ENCODE results near the gene AGRP. TPM values are rescaled to one million over a fixed set of nuclear protein-coding genes. Genes with fewer than 3 reads are reported as not detected.
"Not testable (repeated sequence)": the region's sequence is repeated elsewhere in the genome, so short reads cannot be mapped to it uniquely, and the experiment has no call there.

Gene AGRP
- not detected for polyA plus RNA-seq (2012; ENCODE audit: insufficient read depth, insufficient read length)

DNA sequence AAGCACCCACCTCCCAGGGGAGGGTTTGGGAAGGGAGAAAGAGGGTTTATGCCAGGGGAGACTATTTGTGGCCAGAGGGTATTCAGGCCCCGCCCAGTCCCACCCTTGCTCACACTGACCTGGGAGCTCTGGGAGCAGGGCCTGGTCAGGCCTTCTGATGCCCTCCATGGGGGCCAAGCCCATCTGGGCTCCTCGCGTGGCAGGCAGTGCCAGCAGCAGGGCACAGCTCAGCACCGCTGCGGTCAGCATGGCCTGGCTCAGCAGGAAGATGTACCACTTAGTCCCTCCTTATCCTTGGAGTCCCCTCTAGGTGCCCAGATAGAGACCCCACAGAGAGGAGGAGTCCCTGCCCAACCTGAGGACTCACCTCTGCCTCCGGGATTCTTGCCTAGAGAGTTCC, at the start of gene AGRP:
TSS of gene AGRP (minus strand) at position 398 of the 400 bp plus-strand sequence. CDS start at position 249, 149 bp downstream.
- peak within 1 kb of the TSS; percentile 75 for H3K4me3 ChIP-seq (ENCODE audit: low read length)
- no peak for DNase-seq (ENCODE audit: low read depth, low spot score)

GRCh38 chr16:67531247-67531646, 47.9 kb upstream of the AGRP start:
- H3K4me3 ChIP-seq (ENCODE audit: low read length) = no peak overlapping the region
- no peak for DNase-seq (ENCODE audit: low read depth, low spot score)

- DNase-seq (ENCODE audit: low read depth, low spot score) = no peak
- no peak overlapping the region for H3K4me3 ChIP-seq (ENCODE audit: low read length)
These were observed 46.9 kb upstream of the AGRP start for GRCh38 chr16:67530013-67530939.

- peak overlapping the region; percentile 57 for H3K4me3 ChIP-seq (ENCODE audit: low read length)
- DNase-seq (ENCODE audit: low read depth, low spot score) = no peak
These were observed 46.2 kb upstream of the AGRP start for GRCh38 chr16:67529582-67530012.

DNA sequence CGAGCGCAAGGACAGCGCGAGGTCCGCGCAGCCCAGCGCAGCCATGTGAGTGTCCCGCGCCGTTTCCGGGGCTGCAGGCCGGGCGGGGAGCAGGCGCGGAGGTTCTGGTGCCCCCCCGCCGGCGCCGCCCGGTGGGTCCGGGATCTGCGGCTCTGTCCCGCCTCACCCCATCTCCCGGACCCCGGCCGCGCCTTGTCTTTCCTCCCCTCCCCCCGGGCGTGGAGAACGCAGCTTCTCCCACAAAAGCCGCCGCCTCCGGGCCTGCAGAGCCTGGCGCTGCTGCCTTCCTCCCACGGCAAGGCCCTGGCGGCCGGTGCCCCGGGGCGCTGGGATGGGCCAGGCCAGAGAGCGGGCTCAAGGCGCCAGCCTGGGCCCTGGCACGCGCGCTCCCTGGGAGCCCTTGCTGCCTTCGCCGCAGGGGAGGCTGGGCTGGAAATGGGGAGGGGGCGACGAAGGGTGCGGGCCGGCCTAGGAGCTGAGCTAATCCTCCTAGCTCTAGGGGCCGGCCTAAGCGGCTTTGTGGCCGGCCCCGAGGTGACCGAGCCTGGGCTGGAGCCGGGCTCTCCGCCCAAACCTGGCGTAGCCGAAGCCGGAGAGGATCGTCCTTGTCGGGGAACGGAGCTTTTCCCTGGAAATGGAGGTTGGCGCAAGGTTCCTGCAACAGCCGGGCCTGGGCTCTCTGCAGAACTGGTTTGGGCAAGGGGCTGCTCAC, 45.7 kb upstream of the AGRP start:
- peak overlapping the region; percentile 57 for H3K4me3 ChIP-seq (ENCODE audit: low read length)
- DNase-seq (ENCODE audit: low read depth, low spot score) = no peak

DNA sequence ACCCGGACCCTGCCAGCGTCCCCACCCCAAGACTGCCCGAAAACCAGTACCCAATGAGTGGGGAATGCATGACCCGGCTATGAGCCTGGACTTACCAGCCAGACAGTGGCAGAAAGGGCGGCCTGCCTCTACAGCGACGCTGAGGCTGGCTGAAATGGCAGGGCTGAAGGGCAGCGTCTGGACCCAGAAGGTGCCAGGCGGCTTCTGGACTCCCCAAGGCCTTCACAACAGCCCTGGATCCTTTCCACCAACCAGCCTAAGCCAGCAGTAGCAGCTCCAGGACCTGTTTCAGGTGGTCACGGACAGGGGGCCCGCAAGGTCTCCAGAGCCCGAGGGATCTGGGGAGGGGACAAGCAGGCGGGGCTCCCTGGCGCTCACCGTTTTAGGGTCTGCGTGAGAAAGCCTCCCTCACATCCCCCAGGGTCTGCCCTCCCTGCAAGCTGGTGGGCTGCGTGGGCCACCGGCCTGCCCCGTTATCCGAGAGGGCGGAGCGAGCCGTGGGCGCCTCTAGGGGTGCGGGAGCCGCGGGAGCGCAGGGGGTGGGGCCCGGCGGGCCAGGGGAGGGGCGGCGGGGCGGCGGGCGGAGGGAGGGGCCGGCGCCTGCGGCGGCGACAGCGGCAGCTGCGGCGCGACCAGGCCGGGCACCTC, 45.0 kb upstream of the AGRP start, which contains the start of gene RIPOR1:
TSS of gene RIPOR1 (plus strand) at position 608 of the 648 bp plus-strand sequence. CDS start 9,618 bp downstream, outside the sequence.
- peak within 1 kb of the TSS; percentile 57 for H3K4me3 ChIP-seq (ENCODE audit: low read length)
- no peak for DNase-seq (ENCODE audit: low read depth, low spot score)

DNA sequence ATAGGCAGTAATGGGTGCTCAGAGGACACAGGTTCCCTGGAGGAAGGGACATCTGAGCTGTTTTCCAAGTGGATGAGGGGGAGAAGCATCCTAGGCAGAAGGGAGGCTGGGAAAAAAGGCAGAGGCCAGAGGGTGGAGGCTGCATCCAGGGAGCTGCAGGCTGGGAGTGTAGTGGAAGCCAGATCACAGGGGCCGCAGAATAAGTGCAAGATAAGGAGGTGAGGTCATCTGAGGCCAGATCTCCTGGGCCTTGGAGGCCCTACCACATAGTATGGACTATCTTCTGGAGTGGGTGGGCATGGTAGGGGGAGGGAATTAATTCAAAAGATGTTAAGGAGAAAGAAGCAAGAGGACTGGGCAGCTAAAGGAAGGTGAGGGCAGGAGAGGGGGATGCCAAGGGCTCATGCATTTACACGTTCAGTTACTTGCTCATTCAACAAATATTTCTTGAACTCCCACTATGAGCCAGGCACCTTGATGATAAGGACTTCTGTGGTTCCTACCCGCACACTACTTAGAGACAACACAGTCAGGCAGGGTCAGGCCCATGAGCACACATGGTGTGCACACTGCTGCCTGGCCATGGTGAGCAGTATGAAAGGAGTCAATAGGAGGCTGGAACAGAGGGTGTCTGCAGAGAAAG, 42.9 kb upstream of the AGRP start:
- no peak overlapping the region for H3K4me3 ChIP-seq (ENCODE audit: low read length)
- DNase-seq (ENCODE audit: low read depth, low spot score) = no peak

GRCh38 chr16:67525176-67525860, 42.0 kb upstream of the AGRP start:
- no peak for DNase-seq (ENCODE audit: low read depth, low spot score)
- no peak overlapping the region for H3K4me3 ChIP-seq (ENCODE audit: low read length)

GRCh38 chr16:67521095-67521804, 37.9 kb upstream of the AGRP start:
- DNase-seq (ENCODE audit: low read depth, low spot score) = peak; percentile 94
- H3K4me3 ChIP-seq (ENCODE audit: low read length) = peak overlapping the region; percentile 70

DNA sequence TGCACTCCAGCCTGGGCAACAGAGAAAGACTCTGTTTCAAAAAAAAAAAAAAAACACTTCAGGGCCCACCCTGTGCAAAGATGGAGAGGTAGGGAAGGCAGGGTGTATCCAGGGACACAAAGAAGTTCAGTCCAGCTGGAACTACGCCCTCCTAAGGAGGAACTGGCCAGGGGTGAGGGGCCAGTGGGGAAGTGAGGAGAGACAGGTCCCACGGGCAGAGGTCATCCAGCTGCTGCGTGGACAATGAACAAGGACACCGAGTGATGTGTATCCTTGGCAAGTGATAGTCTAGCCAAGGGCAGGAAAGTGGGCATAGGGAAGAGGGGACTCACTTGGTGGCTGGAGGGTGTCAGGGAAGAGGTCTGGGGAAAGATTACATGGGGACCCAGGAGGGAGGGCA, 35.9 kb upstream of the AGRP start:
- H3K4me3 ChIP-seq (ENCODE audit: low read length) = no peak overlapping the region
- DNase-seq (ENCODE audit: low read depth, low spot score) = no peak

- DNase-seq (ENCODE audit: low read depth, low spot score) = peak; percentile 42
- no peak overlapping the region for H3K4me3 ChIP-seq (ENCODE audit: low read length)
These were observed 35.3 kb upstream of the AGRP start for GRCh38 chr16:67518676-67519075.

- H3K4me3 ChIP-seq (ENCODE audit: low read length) = no peak overlapping the region
- no peak for DNase-seq (ENCODE audit: low read depth, low spot score)
These were observed 34.5 kb upstream of the AGRP start for GRCh38 chr16:67517661-67518423.

DNA sequence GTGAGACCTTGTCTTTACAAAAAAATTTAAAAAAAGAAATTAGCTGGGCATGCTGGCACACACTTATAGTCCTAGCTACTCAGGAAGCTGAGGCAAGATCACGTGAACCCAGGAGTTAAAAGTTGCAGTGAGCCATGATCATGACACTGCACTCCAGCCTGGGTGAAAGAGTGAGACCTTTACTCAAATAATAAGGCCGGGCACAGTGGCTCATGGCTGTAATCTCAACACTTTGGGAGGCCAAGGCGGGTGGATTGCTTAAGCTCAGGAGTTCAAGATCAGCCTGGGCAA, 33.8 kb upstream of the AGRP start:
- DNase-seq (ENCODE audit: low read depth, low spot score) = no peak
- no peak overlapping the region for H3K4me3 ChIP-seq (ENCODE audit: low read length)

GRCh38 chr16:67516296-67517154, 33.2 kb upstream of the AGRP start:
- H3K4me3 ChIP-seq (ENCODE audit: low read length) = no peak overlapping the region
- no peak for DNase-seq (ENCODE audit: low read depth, low spot score)

- H3K4me3 ChIP-seq (ENCODE audit: low read length) = no peak overlapping the region
- peak; percentile 91 for DNase-seq (ENCODE audit: low read depth, low spot score)
These were observed 31.1 kb upstream of the AGRP start for GRCh38 chr16:67514382-67514828.

DNA sequence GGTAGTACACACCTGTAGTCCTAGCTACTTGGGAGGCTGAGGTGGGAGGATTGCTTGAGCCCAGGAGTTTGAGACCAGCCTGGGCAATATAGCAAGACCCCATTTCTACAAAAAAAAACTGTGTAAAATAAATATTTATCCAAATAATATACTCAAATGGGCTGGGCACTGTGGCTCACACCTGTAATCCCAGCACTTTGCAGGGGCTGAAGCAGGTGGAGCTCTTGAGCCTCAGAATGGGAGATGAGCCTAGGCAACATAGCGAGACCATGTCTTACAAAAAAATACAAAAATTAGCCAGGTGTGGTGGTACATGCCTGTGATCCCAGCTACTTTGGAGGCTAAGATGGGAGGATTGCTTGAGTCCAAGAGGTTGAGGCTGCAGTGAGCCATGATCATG, 30.5 kb upstream of the AGRP start:
- not testable (repeated sequence) for H3K4me3 ChIP-seq (ENCODE audit: low read length); DNase-seq (ENCODE audit: low read depth, low spot score)

All from Jurkat, Clone E6-1 (cell line).